Mucosa of gallbladder (tissue), 1 donor: ENCODE results near the gene SMIM7. TPM values are rescaled to one million over a fixed set of nuclear protein-coding genes. Genes with fewer than 3 reads are reported as not detected.

ENCODE experiments used
- total RNA-seq: library from RNA; stranded (reverse); gene quantifications from one replicate; pipeline ENCODE4 v1.2.1, GENCODE V29; 2021
- donor health status: DM: no; HTN: no; CAD: no.

SMIM7 gene
- total RNA-seq, 1 donor from 2014 or later = 71.6 TPM

Other genes starting within 250 kb of the SMIM7 start
- 46.1 TPM for gene EPS15L1, start 188.2 kb downstream of the SMIM7 start, total RNA-seq
- gene CALR3, start 164.0 kb downstream of the SMIM7 start, total RNA-seq = not detected
- gene C19orf44, start 163.8 kb downstream of the SMIM7 start, total RNA-seq = 11.2 TPM
- 47.3 TPM for gene CHERP, start 117.7 kb downstream of the SMIM7 start, total RNA-seq
- 43.0 TPM for gene SLC35E1, start 87.7 kb downstream of the SMIM7 start, total RNA-seq
- 8.3 TPM for gene MED26, start 31.9 kb downstream of the SMIM7 start, total RNA-seq
- 4.3 TPM for gene TMEM38A, start 995 bp upstream of the SMIM7 start, total RNA-seq
- gene NWD1, start 59.7 kb upstream of the SMIM7 start, total RNA-seq = 0.09 TPM
- gene SIN3B, start 169.3 kb upstream of the SMIM7 start, total RNA-seq = 46.0 TPM
- gene F2RL3, start 228.9 kb upstream of the SMIM7 start, total RNA-seq = 2.9 TPM